ENCODE measurements around the gene GMDS. TPM values are rescaled to one million over a fixed set of nuclear protein-coding genes. Genes with fewer than 3 reads are reported as not detected.

GMDS gene
- total RNA-seq, 2 donors from 2014 or later, result 18.2 to 20.5 TPM

GRCh38 chr6:1577146-1577680 lies 668.2 kb downstream of the GMDS start:
- Mint-ChIP-seq H3K4me3 (no peak overlapping the region), H3K4me1 (no peaks in the 10 kb centered on the region), H3K36me3 (ENCODE audit: low read depth) (no peaks in the 10 kb centered on the region), H3K27ac (no peak overlapping the region), H3K27me3 (peaks cover 47% of the 10 kb centered on the region)
- no peaks in the 10 kb centered on the region for H3K9me3 ChIP-seq (ENCODE audit: control insufficient read depth, low read length, poor library complexity, severe bottlenecking)
- no peak for DNase-seq
- ATAC-seq, result no peak

- no peak overlapping the region for H3K27ac Mint-ChIP-seq
- no peaks in the 10 kb centered on the region for H3K4me1 Mint-ChIP-seq
- peaks cover 43% of the 10 kb centered on the region for H3K27me3 Mint-ChIP-seq
- DNase-seq (no peak), ATAC-seq (no peak)
- H3K36me3 Mint-ChIP-seq (ENCODE audit: low read depth), result no peaks in the 10 kb centered on the region
- no peak overlapping the region for H3K4me3 Mint-ChIP-seq
- H3K9me3 ChIP-seq (ENCODE audit: control insufficient read depth, low read length, poor library complexity, severe bottlenecking), result no peaks in the 10 kb centered on the region
Measured at GRCh38 chr6:1576711-1577110, 668.7 kb downstream of the GMDS start.

GRCh38 chr6:1576166-1576565 lies 669.2 kb downstream of the GMDS start:
- H3K4me3 Mint-ChIP-seq, result no peak overlapping the region
- no peak for DNase-seq
- H3K27me3 Mint-ChIP-seq, result peaks cover 38% of the 10 kb centered on the region
- H3K4me1 Mint-ChIP-seq, result no peaks in the 10 kb centered on the region
- H3K9me3 ChIP-seq (ENCODE audit: control insufficient read depth, low read length, poor library complexity, severe bottlenecking), result peaks cover 1% of the 10 kb centered on the region
- H3K36me3 Mint-ChIP-seq (ENCODE audit: low read depth), result no peaks in the 10 kb centered on the region
- H3K27ac Mint-ChIP-seq, result no peak overlapping the region
- ATAC-seq, result no peak

GRCh38 chr6:1575210-1576041 lies 670.0 kb downstream of the GMDS start:
- ATAC-seq (no peak), DNase-seq (no peak)
- H3K4me1 Mint-ChIP-seq, result no peaks in the 10 kb centered on the region
- peaks cover 36% of the 10 kb centered on the region for H3K27me3 Mint-ChIP-seq
- peaks cover 3% of the 10 kb centered on the region for H3K9me3 ChIP-seq (ENCODE audit: control insufficient read depth, low read length, poor library complexity, severe bottlenecking)
- no peak overlapping the region for H3K27ac Mint-ChIP-seq
- no peaks in the 10 kb centered on the region for H3K36me3 Mint-ChIP-seq (ENCODE audit: low read depth)
- no peak overlapping the region for H3K4me3 Mint-ChIP-seq

GRCh38 chr6:1574890-1575209 lies 670.6 kb downstream of the GMDS start:
- H3K4me3 Mint-ChIP-seq, result no peak overlapping the region
- peaks cover 3% of the 10 kb centered on the region for H3K9me3 ChIP-seq (ENCODE audit: control insufficient read depth, low read length, poor library complexity, severe bottlenecking)
- ATAC-seq, result no peak
- DNase-seq, result no peak
- H3K4me1 Mint-ChIP-seq, result no peaks in the 10 kb centered on the region
- H3K27ac Mint-ChIP-seq, result no peak overlapping the region
- no peaks in the 10 kb centered on the region for H3K36me3 Mint-ChIP-seq (ENCODE audit: low read depth)
- peaks cover 31% of the 10 kb centered on the region for H3K27me3 Mint-ChIP-seq

GRCh38 chr6:1574083-1574761 lies 671.2 kb downstream of the GMDS start:
- H3K9me3 ChIP-seq (ENCODE audit: control insufficient read depth, low read length, poor library complexity, severe bottlenecking), result peaks cover 3% of the 10 kb centered on the region
- Mint-ChIP-seq H3K27ac (no peak overlapping the region), H3K36me3 (ENCODE audit: low read depth) (no peaks in the 10 kb centered on the region), H3K27me3 (peaks cover 27% of the 10 kb centered on the region), H3K4me3 (no peak overlapping the region), H3K4me1 (no peaks in the 10 kb centered on the region)
- DNase-seq, result no peak
- ATAC-seq, result no peak
